HEK293T (cell line): Measurements from ENCODE around the gene SLC35A1.
A peak's percentile ranks its signal among the peaks of the same experiment; 100 is the strongest.

Experiments used
- CTCF ChIA-PET: fragments of 350-600 bp; formaldehyde crosslinking; extraction: SDS; loops from one replicate; lab custom pipeline; 2021; ENCODE audit warnings: antibody characterized with exemption, inconsistent platforms; lab: Yijun Ruan, JAX
- POLR2A ChIA-PET: fragments of 350-600 bp; formaldehyde crosslinking; extraction: SDS; loops from one replicate; lab custom pipeline; 2020; ENCODE audit warnings: antibody characterized with exemption, inconsistent platforms; lab: Yijun Ruan, JAX
- DNase-seq: peaks from one replicate; pipeline ENCODE4 v3.0.0; 2012; ENCODE audit warnings: mixed read lengths; ENCODE audit errors: extremely low spot score
- ARNT ChIP-seq: fragments of 450-650 bp; IDR thresholded peaks from 2 replicates; pipeline ENCODE4 v1.6.1; 2017; ENCODE audit warnings: mild to moderate bottlenecking
- BHLHE40 ChIP-seq: fragments of 450-650 bp; IDR thresholded peaks from 2 replicates; pipeline ENCODE4 v1.6.1; 2016; ENCODE audit warnings: mild to moderate bottlenecking, moderate library complexity, borderline replicate concordance
- CTBP1 ChIP-seq: fragments of 450-650 bp; IDR thresholded peaks from 2 replicates; pipeline ENCODE4 v1.6.1; 2016; ENCODE audit warnings: borderline replicate concordance
- ELF4 ChIP-seq: fragments of 450-650 bp; IDR thresholded peaks from 2 replicates; pipeline ENCODE4 v1.6.1; 2017; ENCODE audit warnings: antibody characterized with exemption
- FOXA1 ChIP-seq: fragments of 450-650 bp; IDR thresholded peaks from 2 replicates; pipeline ENCODE4 v1.6.1; 2016; ENCODE audit warnings: mild to moderate bottlenecking
- FOXK2 ChIP-seq: fragments of 450-650 bp; IDR thresholded peaks from 2 replicates; pipeline ENCODE4 v1.6.1; 2016; ENCODE audit warnings: mild to moderate bottlenecking
- FOXM1 ChIP-seq: fragments of 450-650 bp; IDR thresholded peaks from 2 replicates; pipeline ENCODE4 v1.6.1; 2017; ENCODE audit warnings: mild to moderate bottlenecking, borderline replicate concordance
- HDGF ChIP-seq: fragments of 450-650 bp; IDR thresholded peaks from 2 replicates; pipeline ENCODE4 v1.6.1; 2017; ENCODE audit warnings: antibody characterized with exemption, borderline replicate concordance
- L3MBTL2 ChIP-seq: fragments of 450-650 bp; conservative IDR thresholded peaks from 2 replicates; pipeline ENCODE4 v1.6.1; 2016; ENCODE audit warnings: mild to moderate bottlenecking
- LEF1 ChIP-seq: fragments of 450-650 bp; IDR thresholded peaks from 2 replicates; pipeline ENCODE4 v1.6.1; 2017; ENCODE audit warnings: mild to moderate bottlenecking, borderline replicate concordance
- NFRKB ChIP-seq: fragments of 450-650 bp; IDR thresholded peaks from 2 replicates; pipeline ENCODE4 v1.6.1; 2016; ENCODE audit warnings: mild to moderate bottlenecking, moderate library complexity
- PKNOX1 ChIP-seq: fragments of 450-650 bp; IDR thresholded peaks from 2 replicates; pipeline ENCODE4 v1.6.1; 2016
- SP1 ChIP-seq: fragments of 450-650 bp; IDR thresholded peaks from 2 replicates; pipeline ENCODE4 v1.6.1; 2017
- SUZ12 ChIP-seq: fragments of 450-650 bp; IDR thresholded peaks from 2 replicates; pipeline ENCODE4 v1.6.1; 2016; ENCODE audit warnings: mild to moderate bottlenecking
- TARDBP ChIP-seq: fragments of 450-650 bp; IDR thresholded peaks from 2 replicates; pipeline ENCODE4 v1.6.1; 2016
- ZNF384 ChIP-seq: fragments of 450-650 bp; IDR thresholded peaks from 2 replicates; pipeline ENCODE4 v1.6.1; 2016

Gene SLC35A1

GRCh38 chr6:87472525-87473418, at the start of gene SLC35A1:
TSS of gene SLC35A1 (plus strand) at chr6:87472974. CDS start at chr6:87473004, 30 bp downstream.
- TF ChIP-seq LEF1 (no peak), BHLHE40 (no peak), HDGF (no peak), FOXA1 (no peak), PKNOX1 (peak; percentile 86), FOXK2 (no peak), SP1 (no peak), FOXM1 (no peak), TARDBP (no peak), L3MBTL2 (peak; percentile 33; the same call in 1 of the 2 replicates), ZNF384 (no peak), NFRKB (no peak), ARNT (no peak), SUZ12 (no peak), ELF4 (peak; percentile 68; the same call in 1 of the 2 replicates), CTBP1 (no peak)
- ChIA-PET CTCF (interaction anchor here (0.5 kb wide), 1 partner anchor 22 kb away, joined by 5 read pairs; no protein-coding TSS in a partner anchor), POLR2A (interaction anchor here (0.7 to 0.8 kb wide), 3 partner anchors 17 to 229 kb away, joined by 3 read pairs; partner anchors contain the start of gene AKIRIN2)
- peak; percentile 80 for DNase-seq

GRCh38 chr6:87426789-87427188, 46.0 kb upstream of the SLC35A1 start:
- POLR2A ChIA-PET = no interaction called here

GRCh38 chr6:87430499-87430898, 42.3 kb upstream of the SLC35A1 start:
- ChIA-PET POLR2A (no interaction called here), CTCF (no interaction called here)
- DNase-seq = no peak
- TF ChIP-seq LEF1 (no peak), FOXK2 (no peak), HDGF (no peak), FOXA1 (no peak), ARNT (no peak), ZNF384 (no peak), NFRKB (no peak), BHLHE40 (no peak), CTBP1 (no peak), L3MBTL2 (no peak)

More at GRCh38 chr6:87426789-87427188, 46.0 kb upstream of the SLC35A1 start:
- TF ChIP-seq LEF1 = no peak
- no peak for DNase-seq
- CTCF ChIA-PET = no interaction called here

GRCh38 chr6:87431263-87431662, 41.5 kb upstream of the SLC35A1 start:
- DNase-seq = no peak
- CTCF ChIA-PET = no interaction called here
- POLR2A ChIA-PET = no interaction called here
- no peak for TF ChIP-seq HDGF
- TF ChIP-seq FOXM1 = no peak

- DNase-seq = peak; percentile 66
- CTCF ChIA-PET = no interaction called here
- POLR2A ChIA-PET = no interaction called here
- no peak for TF ChIP-seq FOXA1
- peak; percentile 21; the same call in 1 of the 2 replicates for TF ChIP-seq PKNOX1
Observed at GRCh38 chr6:87436435-87436834, 36.3 kb upstream of the SLC35A1 start.

- CTCF ChIA-PET = interaction anchor here (0.6 kb wide), 1 partner anchor 408 kb away, joined by 3 read pairs; no protein-coding TSS in a partner anchor
Observed at GRCh38 chr6:87441711-87442110, 31.1 kb upstream of the SLC35A1 start.

GRCh38 chr6:87444362-87444761, 28.4 kb upstream of the SLC35A1 start:
- ChIA-PET CTCF (no interaction called here), POLR2A (no interaction called here)
- no peak for DNase-seq
- TF ChIP-seq PKNOX1 (no peak), LEF1 (no peak)

More at GRCh38 chr6:87441711-87442110, 31.1 kb upstream of the SLC35A1 start:
- no peak for DNase-seq
- TF ChIP-seq ELF4 (no peak), ZNF384 (no peak), NFRKB (no peak), SUZ12 (no peak), HDGF (no peak), FOXA1 (no peak), TARDBP (no peak)
- POLR2A ChIA-PET = no interaction called here
